WTC11 (cell line): ENCODE results near the gene TRIM26. TPM values are rescaled to one million over a fixed set of nuclear protein-coding genes. Genes with fewer than 3 reads are reported as not detected.

Source experiments
- ATAC-seq: fragments of 200-7000 bp; cut with Tn5 transposase; 2 replicates; pipeline ENCODE4 v1.10.0; 2021; ENCODE audit warnings: mild to moderate bottlenecking, moderate library complexity
- CTCF ChIA-PET: fragments of 300-600 bp; sonication (Branson Sonifier 250); formaldehyde crosslinking; loops from one replicate; lab custom pipeline; 2021; ENCODE audit warnings: antibody characterized with exemption; lab: Charles Lee
- POLR2A ChIA-PET: fragments of 350-600 bp; sonication (Branson Sonifier 250); formaldehyde crosslinking; loops from one replicate; lab custom pipeline; 2021; ENCODE audit warnings: antibody characterized with exemption; lab: Charles Lee
- DNase-seq: peaks from one replicate; pipeline ENCODE4 v3.0.0; 2021; ENCODE audit warnings: low spot score
- H3K27ac Mint-ChIP-seq: 2 replicates; pipeline ENCODE4 v1.8.0; 2021; ENCODE audit warnings: mixed read lengths
- H3K27me3 Mint-ChIP-seq: 2 replicates; pipeline ENCODE4 v1.8.0; 2021; ENCODE audit warnings: low read depth, mild to moderate bottlenecking, moderate library complexity, mixed read lengths
- H3K36me3 Mint-ChIP-seq: 2 replicates; pipeline ENCODE4 v1.8.0; 2021; ENCODE audit warnings: mixed read lengths
- H3K4me1 Mint-ChIP-seq: 2 replicates; pipeline ENCODE4 v1.8.0; 2022; ENCODE audit warnings: mixed read lengths
- H3K4me3 Mint-ChIP-seq: 2 replicates; pipeline ENCODE4 v1.8.0; 2021; ENCODE audit warnings: mild to moderate bottlenecking, moderate library complexity, mixed read lengths
- H3K9me3 Mint-ChIP-seq: 2 replicates; pipeline ENCODE4 v1.8.0; 2021; ENCODE audit warnings: mixed read lengths
- ATF1 ChIP-seq: sonication (generic); formaldehyde crosslinking; IDR thresholded peaks from 2 replicates; pipeline ENCODE4 v1.8.1; 2023; ENCODE audit warnings: mild to moderate bottlenecking, moderate library complexity, missing genetic modification reagents
- GABPB1 ChIP-seq: sonication (generic); formaldehyde crosslinking; IDR thresholded peaks from 2 replicates; pipeline ENCODE4 v1.8.1; 2023; ENCODE audit warnings: mild to moderate bottlenecking, missing genetic modification reagents
- GRHL2 ChIP-seq: fragments of 250-450 bp; sonication (Bioruptor Pico); IDR thresholded peaks from 2 replicates; pipeline ENCODE4 v1.8.0; 2022; ENCODE audit warnings: mild to moderate bottlenecking, moderate library complexity; ENCODE audit not compliant: insufficient replicate concordance, severe bottlenecking
- GTF2I ChIP-seq: fragments of 250-450 bp; sonication (Bioruptor Pico); conservative IDR thresholded peaks from 2 replicates; pipeline ENCODE4 v1.4.0; 2021; ENCODE audit warnings: mild to moderate bottlenecking
- JAZF1 ChIP-seq: fragments of 250-450 bp; sonication (Bioruptor Pico); IDR thresholded peaks from 2 replicates; pipeline ENCODE4 v1.9.0; 2021; ENCODE audit warnings: moderate library complexity, mild to moderate bottlenecking, inconsistent platforms
- NFYB ChIP-seq: sonication (generic); formaldehyde crosslinking; conservative IDR thresholded peaks from 2 replicates; pipeline ENCODE4 v1.8.0; 2022; ENCODE audit warnings: low read depth, missing genetic modification reagents
- PRRX2 ChIP-seq: fragments of 250-450 bp; sonication (Bioruptor Pico); IDR thresholded peaks from 2 replicates; pipeline ENCODE4 v1.8.0; 2021; ENCODE audit warnings: mild to moderate bottlenecking
- SOX15 ChIP-seq: fragments of 250-450 bp; sonication (Bioruptor Pico); IDR thresholded peaks from 2 replicates; pipeline ENCODE4 v1.9.0; 2021; ENCODE audit warnings: mild to moderate bottlenecking
- ZNF121 ChIP-seq: sonication (generic); formaldehyde crosslinking; IDR thresholded peaks from 2 replicates; pipeline ENCODE4 v1.8.0; 2023; ENCODE audit warnings: missing genetic modification reagents
- ZNF263 ChIP-seq: sonication (generic); formaldehyde crosslinking; IDR thresholded peaks from 2 replicates; pipeline ENCODE4 v1.8.1; 2022; ENCODE audit warnings: low read depth, mild to moderate bottlenecking, moderate library complexity, missing genetic modification reagents
- ZNF416 ChIP-seq: fragments of 250-450 bp; sonication (Bioruptor Pico); IDR thresholded peaks from 2 replicates; pipeline ENCODE4 v1.9.0; 2021; ENCODE audit warnings: mild to moderate bottlenecking, inconsistent platforms
- total RNA-seq: library from RNA; stranded (reverse); gene quantifications from 3 replicates; pipeline ENCODE4 v1.2.3, GENCODE V29; 2021
- TF ChIP-seq, protein P1 (sequence below): sonication (generic); formaldehyde crosslinking; IDR thresholded peaks from 2 replicates; pipeline ENCODE4 v1.8.0; 2022; ENCODE audit warnings: missing genetic modification reagents
- TF ChIP-seq, protein P2 (sequence below): sonication (generic); formaldehyde crosslinking; IDR thresholded peaks from 2 replicates; pipeline ENCODE4 v1.8.1; 2023; ENCODE audit warnings: mild to moderate bottlenecking, missing genetic modification reagents, borderline replicate concordance
- TF ChIP-seq, protein P3 (sequence below): sonication (generic); formaldehyde crosslinking; conservative IDR thresholded peaks from 2 replicates; pipeline ENCODE4 v1.8.1; 2023; ENCODE audit warnings: mild to moderate bottlenecking, low read depth, missing genetic modification reagents, moderate library complexity

The TRIM26 gene
- total RNA-seq, 1 experiment from 2014 or later: 27.7 TPM

DNA sequence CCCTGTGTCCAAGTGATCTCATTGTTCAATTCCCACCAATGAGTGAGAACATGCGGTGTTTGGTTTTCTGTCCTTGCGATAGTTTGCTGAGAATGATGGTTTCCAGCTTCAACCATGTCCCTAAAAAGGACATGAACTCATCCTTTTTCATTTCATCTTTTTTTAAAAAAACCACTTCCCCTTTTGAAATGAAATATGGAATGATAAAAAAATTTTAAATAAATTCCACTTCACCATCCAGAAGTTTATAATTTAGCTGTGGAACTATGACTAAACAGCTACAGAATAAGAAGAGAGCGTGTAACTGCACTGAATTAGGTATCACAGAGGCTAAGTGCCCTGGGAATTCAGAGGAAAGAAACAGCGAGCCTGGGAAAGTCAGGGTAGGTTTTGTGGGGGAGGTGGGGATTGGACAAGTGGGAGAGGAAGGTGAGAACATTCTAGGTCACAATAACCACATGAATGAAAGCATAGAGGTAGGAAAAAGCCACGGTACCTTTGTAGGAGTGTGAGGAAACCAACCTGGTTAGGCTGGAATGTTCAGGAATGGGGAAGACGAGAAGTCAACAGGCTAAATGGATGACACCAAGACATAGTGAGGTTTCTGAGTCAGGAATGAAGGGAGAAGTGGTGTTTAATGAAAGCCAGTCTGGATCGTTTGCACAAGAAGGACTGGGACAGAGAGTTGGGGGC lies 63.2 kb downstream of the TRIM26 start:
- no peak overlapping the region for H3K27ac Mint-ChIP-seq
- ChIA-PET POLR2A (no interaction called here), CTCF (no interaction called here)
- no peaks in the 10 kb centered on the region for H3K9me3 Mint-ChIP-seq
- ATAC-seq: no peak
- H3K4me1 Mint-ChIP-seq: peaks cover 4% of the 10 kb centered on the region
- peaks cover 15% of the 10 kb centered on the region for H3K27me3 Mint-ChIP-seq
- no peaks in the 10 kb centered on the region for H3K36me3 Mint-ChIP-seq
- TF ChIP-seq PRRX2 (CRISPR knock-in tag) (no peak), ZNF416 (CRISPR knock-in tag) (no peak), ZNF121 (CRISPR knock-in tag) (no peak)
- no peak for DNase-seq
- no peak overlapping the region for H3K4me3 Mint-ChIP-seq

DNA sequence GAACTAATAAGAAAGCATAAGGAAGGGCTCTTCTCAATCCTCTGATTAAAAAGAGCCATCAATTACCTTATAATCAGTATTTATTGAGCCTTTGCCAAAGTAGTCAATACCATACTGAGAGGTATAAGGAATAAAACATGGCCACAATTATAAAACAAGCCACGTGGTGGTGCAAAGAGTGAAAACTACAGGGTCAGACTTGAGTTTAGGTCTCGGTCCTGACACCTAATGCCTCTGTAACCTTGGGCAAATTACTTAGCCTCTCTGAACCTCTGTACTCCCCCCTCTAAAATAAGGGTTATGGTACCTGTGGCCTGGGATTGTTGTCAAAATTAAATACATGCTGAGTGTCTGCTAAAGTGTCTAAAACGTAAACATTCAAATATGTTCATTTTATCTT lies 64.0 kb downstream of the TRIM26 start:
- peaks cover 12% of the 10 kb centered on the region for H3K27me3 Mint-ChIP-seq
- no peak overlapping the region for H3K27ac Mint-ChIP-seq
- no peaks in the 10 kb centered on the region for H3K36me3 Mint-ChIP-seq
- TF ChIP-seq, protein P1, sequence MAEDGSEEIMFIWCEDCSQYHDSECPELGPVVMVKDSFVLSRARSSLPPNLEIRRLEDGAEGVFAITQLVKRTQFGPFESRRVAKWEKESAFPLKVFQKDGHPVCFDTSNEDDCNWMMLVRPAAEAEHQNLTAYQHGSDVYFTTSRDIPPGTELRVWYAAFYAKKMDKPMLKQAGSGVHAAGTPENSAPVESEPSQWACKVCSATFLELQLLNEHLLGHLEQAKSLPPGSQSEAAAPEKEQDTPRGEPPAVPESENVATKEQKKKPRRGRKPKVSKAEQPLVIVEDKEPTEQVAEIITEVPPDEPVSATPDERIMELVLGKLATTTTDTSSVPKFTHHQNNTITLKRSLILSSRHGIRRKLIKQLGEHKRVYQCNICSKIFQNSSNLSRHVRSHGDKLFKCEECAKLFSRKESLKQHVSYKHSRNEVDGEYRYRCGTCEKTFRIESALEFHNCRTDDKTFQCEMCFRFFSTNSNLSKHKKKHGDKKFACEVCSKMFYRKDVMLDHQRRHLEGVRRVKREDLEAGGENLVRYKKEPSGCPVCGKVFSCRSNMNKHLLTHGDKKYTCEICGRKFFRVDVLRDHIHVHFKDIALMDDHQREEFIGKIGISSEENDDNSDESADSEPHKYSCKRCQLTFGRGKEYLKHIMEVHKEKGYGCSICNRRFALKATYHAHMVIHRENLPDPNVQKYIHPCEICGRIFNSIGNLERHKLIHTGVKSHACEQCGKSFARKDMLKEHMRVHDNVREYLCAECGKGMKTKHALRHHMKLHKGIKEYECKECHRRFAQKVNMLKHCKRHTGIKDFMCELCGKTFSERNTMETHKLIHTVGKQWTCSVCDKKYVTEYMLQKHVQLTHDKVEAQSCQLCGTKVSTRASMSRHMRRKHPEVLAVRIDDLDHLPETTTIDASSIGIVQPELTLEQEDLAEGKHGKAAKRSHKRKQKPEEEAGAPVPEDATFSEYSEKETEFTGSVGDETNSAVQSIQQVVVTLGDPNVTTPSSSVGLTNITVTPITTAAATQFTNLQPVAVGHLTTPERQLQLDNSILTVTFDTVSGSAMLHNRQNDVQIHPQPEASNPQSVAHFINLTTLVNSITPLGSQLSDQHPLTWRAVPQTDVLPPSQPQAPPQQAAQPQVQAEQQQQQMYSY (CRISPR knock-in tag): no peak
- TF ChIP-seq, protein P2, sequence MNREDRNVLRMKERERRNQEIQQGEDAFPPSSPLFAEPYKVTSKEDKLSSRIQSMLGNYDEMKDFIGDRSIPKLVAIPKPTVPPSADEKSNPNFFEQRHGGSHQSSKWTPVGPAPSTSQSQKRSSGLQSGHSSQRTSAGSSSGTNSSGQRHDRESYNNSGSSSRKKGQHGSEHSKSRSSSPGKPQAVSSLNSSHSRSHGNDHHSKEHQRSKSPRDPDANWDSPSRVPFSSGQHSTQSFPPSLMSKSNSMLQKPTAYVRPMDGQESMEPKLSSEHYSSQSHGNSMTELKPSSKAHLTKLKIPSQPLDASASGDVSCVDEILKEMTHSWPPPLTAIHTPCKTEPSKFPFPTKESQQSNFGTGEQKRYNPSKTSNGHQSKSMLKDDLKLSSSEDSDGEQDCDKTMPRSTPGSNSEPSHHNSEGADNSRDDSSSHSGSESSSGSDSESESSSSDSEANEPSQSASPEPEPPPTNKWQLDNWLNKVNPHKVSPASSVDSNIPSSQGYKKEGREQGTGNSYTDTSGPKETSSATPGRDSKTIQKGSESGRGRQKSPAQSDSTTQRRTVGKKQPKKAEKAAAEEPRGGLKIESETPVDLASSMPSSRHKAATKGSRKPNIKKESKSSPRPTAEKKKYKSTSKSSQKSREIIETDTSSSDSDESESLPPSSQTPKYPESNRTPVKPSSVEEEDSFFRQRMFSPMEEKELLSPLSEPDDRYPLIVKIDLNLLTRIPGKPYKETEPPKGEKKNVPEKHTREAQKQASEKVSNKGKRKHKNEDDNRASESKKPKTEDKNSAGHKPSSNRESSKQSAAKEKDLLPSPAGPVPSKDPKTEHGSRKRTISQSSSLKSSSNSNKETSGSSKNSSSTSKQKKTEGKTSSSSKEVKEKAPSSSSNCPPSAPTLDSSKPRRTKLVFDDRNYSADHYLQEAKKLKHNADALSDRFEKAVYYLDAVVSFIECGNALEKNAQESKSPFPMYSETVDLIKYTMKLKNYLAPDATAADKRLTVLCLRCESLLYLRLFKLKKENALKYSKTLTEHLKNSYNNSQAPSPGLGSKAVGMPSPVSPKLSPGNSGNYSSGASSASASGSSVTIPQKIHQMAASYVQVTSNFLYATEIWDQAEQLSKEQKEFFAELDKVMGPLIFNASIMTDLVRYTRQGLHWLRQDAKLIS (CRISPR knock-in tag): no peak
- TF ChIP-seq JAZF1 (CRISPR knock-in tag) (no peak), GRHL2 (CRISPR knock-in tag) (no peak), NFYB (no peak), GTF2I (CRISPR knock-in tag) (no peak), GABPB1 (CRISPR knock-in tag) (no peak), ZNF263 (no peak), SOX15 (no peak), ATF1 (CRISPR knock-in tag) (no peak)
- TF ChIP-seq, protein P3, sequence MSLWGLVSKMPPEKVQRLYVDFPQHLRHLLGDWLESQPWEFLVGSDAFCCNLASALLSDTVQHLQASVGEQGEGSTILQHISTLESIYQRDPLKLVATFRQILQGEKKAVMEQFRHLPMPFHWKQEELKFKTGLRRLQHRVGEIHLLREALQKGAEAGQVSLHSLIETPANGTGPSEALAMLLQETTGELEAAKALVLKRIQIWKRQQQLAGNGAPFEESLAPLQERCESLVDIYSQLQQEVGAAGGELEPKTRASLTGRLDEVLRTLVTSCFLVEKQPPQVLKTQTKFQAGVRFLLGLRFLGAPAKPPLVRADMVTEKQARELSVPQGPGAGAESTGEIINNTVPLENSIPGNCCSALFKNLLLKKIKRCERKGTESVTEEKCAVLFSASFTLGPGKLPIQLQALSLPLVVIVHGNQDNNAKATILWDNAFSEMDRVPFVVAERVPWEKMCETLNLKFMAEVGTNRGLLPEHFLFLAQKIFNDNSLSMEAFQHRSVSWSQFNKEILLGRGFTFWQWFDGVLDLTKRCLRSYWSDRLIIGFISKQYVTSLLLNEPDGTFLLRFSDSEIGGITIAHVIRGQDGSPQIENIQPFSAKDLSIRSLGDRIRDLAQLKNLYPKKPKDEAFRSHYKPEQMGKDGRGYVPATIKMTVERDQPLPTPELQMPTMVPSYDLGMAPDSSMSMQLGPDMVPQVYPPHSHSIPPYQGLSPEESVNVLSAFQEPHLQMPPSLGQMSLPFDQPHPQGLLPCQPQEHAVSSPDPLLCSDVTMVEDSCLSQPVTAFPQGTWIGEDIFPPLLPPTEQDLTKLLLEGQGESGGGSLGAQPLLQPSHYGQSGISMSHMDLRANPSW (CRISPR knock-in tag): no peak
- H3K9me3 Mint-ChIP-seq: no peaks in the 10 kb centered on the region
- ChIA-PET CTCF (interaction anchor here (1.8 to 2.2 kb wide), 2 partner anchors 18 to 46 kb away, joined by 4 to 9 read pairs; no protein-coding TSS in a partner anchor), POLR2A (no interaction called here)
- ATAC-seq (no peak), DNase-seq (no peak)
- H3K4me1 Mint-ChIP-seq: peaks cover 4% of the 10 kb centered on the region
- no peak overlapping the region for H3K4me3 Mint-ChIP-seq
